Naive thymus-derived CD8-positive, alpha-beta T cell (primary cell): ENCODE measurements around the gene CD47. TPM values are rescaled to one million over a fixed set of nuclear protein-coding genes. Genes with fewer than 3 reads are reported as not detected.
A peak's percentile ranks its signal among the peaks of the same experiment; 100 is the strongest.

Experiments
- ATAC-seq, 2 donors: fragments of 150-1000 bp; cut with Tn5 transposase in 1 of 2; sonication (Bioruptor Pico), chemical (Tn5 transposase) in 1 of 2; 1 replicate in 1 of 2; 2 replicates in 1 of 2; pipeline ENCODE4 v1.10.0; 2021; ENCODE audit warnings: mild to moderate bottlenecking in 2 of 2, moderate library complexity in 2 of 2
- POLR2A ChIA-PET: fragments of 350-600 bp; sonication (Branson Sonifier 250); formaldehyde crosslinking; loops from one replicate; lab custom pipeline; 2021; ENCODE audit warnings: antibody characterized with exemption; lab: Charles Lee
- DNase-seq, 10 donors: peaks; one replicate each; pipeline versions ENCODE4 v3.0.0 to v3.0.0-alpha.2; 2020 to 2022
- H3K27ac Mint-ChIP-seq, 10 donors: one replicate each; pipeline ENCODE4 v1.8.0; 2020 to 2022; ENCODE audit warnings: mild to moderate bottlenecking in 10 of 10, mixed read lengths in 10 of 10, moderate library complexity in 4 of 10, inconsistent platforms in 1 of 10
- H3K27me3 Mint-ChIP-seq, 5 donors: one replicate each; pipeline ENCODE4 v1.8.0; 2021 to 2022; ENCODE audit warnings: mixed read lengths in 5 of 5
- H3K36me3 Mint-ChIP-seq, 3 donors: one replicate each; pipeline ENCODE4 v1.8.0; 2020 to 2022; ENCODE audit warnings: mixed read lengths in 3 of 3, mild to moderate bottlenecking in 2 of 3, inconsistent platforms in 1 of 3
- H3K4me1 Mint-ChIP-seq, 4 donors: one replicate each; pipeline ENCODE4 v1.8.0; 2021 to 2022; ENCODE audit warnings: mixed read lengths in 4 of 4
- H3K4me3 Mint-ChIP-seq, 10 donors: one replicate each; pipeline ENCODE4 v1.8.0; 2020 to 2022; ENCODE audit warnings: mild to moderate bottlenecking in 10 of 10, mixed read lengths in 10 of 10, moderate library complexity in 6 of 10, inconsistent platforms in 1 of 10
- H3K9me3 Mint-ChIP-seq, 9 donors: one replicate each; pipeline ENCODE4 v1.8.0; 2020 to 2022; ENCODE audit warnings: mixed read lengths in 9 of 9, mild to moderate bottlenecking in 3 of 9, inconsistent platforms in 1 of 9, moderate library complexity in 1 of 9
- polyA plus RNA-seq, 3 donors: library from polyadenylated mRNA; unstranded; fragments of 300-500 nt; fragmentation: Illumina TruSeq; gene quantifications; one replicate each; pipeline ENCODE4 v1.2.3, GENCODE V29; 2021
- total RNA-seq, 8 experiments: library from RNA in 2 of 8; stranded (reverse) in 2 of 8; gene quantifications; one replicate each; pipeline ENCODE4 v1.2.3 and lab custom pipeline; 2021 to 2026

CD47 gene
- total and polyA plus RNA-seq, 5 experiments from 2014 or later: 127 to 192 (median 164) TPM

DNA sequence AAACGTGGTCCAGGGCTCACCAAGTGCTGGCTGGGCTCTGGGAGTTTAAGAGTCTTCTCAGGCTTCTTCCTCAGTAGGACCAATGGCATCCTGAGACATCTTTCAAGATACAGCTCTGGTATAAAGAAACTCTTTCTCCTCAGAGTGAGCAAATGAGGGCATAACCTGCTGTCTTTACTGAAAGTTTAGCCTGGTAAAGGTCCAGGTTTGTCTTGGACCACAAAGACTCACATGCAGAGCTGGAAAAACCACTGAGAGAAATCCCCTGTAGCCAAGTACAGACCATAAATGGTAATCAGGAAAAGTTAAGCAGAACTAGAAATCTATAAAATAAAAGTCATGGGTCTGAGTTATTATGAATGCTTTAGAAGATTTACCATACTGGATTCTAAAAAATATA is 23.1 kb downstream of the CD47 start:
- Mint-ChIP-seq H3K9me3 (no peaks in the 10 kb centered on the region), H3K4me3 (no peak overlapping the region), H3K27me3 (no peaks in the 10 kb centered on the region), H3K4me1 (peaks cover 29 to 90% (median 82%) of the 10 kb centered on the region in 4 donors), H3K27ac (peak overlapping the region in 5 of 10 donors; percentile 37 to 75 (median 38)), H3K36me3 (peaks cover 13 to 72% (median 33%) of the 10 kb centered on the region in 3 donors)
- ATAC-seq (no peak), DNase-seq (no peak)
- POLR2A ChIA-PET: interaction anchor here (0.9 to 1.8 kb wide), 2 partner anchors 10 to 11 kb away, joined by 5 read pairs; no protein-coding TSS in a partner anchor

DNA sequence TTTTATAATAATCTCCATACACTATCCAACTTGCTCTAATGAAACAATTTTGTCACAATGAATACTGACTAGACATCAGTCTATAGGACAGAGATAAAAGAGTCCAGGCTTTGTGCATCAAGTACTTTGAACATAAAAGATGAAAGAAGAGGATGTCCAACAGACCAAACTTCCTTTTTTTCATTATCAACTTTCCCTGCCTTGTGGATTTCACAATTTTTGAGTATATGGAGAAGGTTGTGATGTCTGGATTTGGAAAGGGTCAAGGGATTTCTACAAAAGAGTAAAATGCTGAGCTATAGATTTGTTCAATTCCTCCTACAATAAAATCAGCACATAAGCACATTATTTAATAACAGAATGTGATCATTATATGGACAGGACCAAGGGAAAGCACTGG is 25.7 kb downstream of the CD47 start:
- no peaks in the 10 kb centered on the region for H3K27me3 Mint-ChIP-seq
- DNase-seq: no peak
- peaks cover 13 to 84% (median 43%) of the 10 kb centered on the region in 3 donors for H3K36me3 Mint-ChIP-seq
- no peak for ATAC-seq
- H3K9me3 Mint-ChIP-seq: no peaks in the 10 kb centered on the region
- H3K4me3 Mint-ChIP-seq: peak overlapping the region in 2 of 10 donors; percentile 26 to 49
- POLR2A ChIA-PET: no interaction called here
- H3K4me1 Mint-ChIP-seq: peaks cover 29 to 85% (median 68%) of the 10 kb centered on the region in 4 donors
- H3K27ac Mint-ChIP-seq: peak overlapping the region in 5 of 10 donors; percentile 11 to 76 (median 48)

GRCh38 chr3:108064293-108064887 is 26.4 kb downstream of the CD47 start:
- Mint-ChIP-seq H3K27ac (peak overlapping the region in 6 of 10 donors; percentile 15 to 77 (median 36)), H3K4me3 (peak overlapping the region in 2 of 10 donors; percentile 17 to 27), H3K9me3 (no peaks in the 10 kb centered on the region), H3K36me3 (peaks cover 19 to 83% (median 48%) of the 10 kb centered on the region in 3 donors), H3K27me3 (no peaks in the 10 kb centered on the region), H3K4me1 (peaks cover 30 to 85% (median 68%) of the 10 kb centered on the region in 4 donors)
- POLR2A ChIA-PET: no interaction called here
- DNase-seq: no peak
- ATAC-seq: no peak

DNA sequence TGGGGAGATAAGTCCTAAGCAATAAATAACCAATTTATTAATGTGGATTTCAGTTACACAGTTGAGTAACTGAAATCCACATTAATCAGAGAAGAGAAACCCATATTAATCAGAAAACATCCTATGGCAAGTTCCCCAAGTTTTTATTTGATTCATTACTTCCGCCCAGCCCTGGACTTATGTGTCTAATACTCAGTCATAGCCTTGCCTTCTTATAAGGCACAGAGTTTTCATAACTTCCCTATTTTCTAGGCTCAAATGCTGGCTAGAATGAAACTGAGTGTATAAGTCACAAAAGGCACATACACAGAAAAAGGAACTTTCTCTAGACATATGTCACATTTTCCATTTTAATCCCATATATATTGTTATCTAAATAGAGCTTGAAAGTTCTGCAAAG is 28.8 kb downstream of the CD47 start:
- ATAC-seq: no peak
- H3K4me1 Mint-ChIP-seq: peaks cover 33 to 74% (median 63%) of the 10 kb centered on the region in 4 donors
- DNase-seq: no peak
- POLR2A ChIA-PET: interaction anchor here (1.1 kb wide), 1 partner anchor 65 kb away, joined by 3 read pairs; no protein-coding TSS in a partner anchor
- H3K27me3 Mint-ChIP-seq: no peaks in the 10 kb centered on the region
- no peaks in the 10 kb centered on the region for H3K9me3 Mint-ChIP-seq
- H3K36me3 Mint-ChIP-seq: peaks cover 19 to 82% (median 53%) of the 10 kb centered on the region in 3 donors
- H3K27ac Mint-ChIP-seq: peak overlapping the region in 3 of 10 donors; percentile 21 to 53 (median 25)
- H3K4me3 Mint-ChIP-seq: no peak overlapping the region

DNA sequence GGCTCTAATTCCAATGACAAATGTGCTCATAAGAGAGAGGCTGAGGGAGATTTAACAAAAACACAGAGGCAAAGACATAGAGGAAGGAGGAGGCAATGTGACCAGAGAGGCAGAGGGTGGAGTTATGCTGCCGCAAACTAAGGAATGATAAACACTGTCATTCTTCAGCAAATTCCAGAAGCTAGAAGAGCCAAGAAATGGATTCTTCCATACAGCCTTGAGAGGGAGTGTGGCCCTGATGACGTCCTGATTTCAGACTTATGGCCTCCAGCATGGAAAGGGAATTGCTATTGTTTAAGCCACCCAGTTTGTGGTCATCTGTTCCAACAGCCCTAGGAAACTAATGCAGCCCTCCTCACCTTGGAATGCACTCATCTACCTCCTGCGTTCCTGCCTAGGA is 30.5 kb downstream of the CD47 start:
- H3K4me3 Mint-ChIP-seq: no peak overlapping the region
- DNase-seq (no peak), ATAC-seq (no peak)
- peak overlapping the region in 7 of 10 donors; percentile 6 to 50 (median 22) for H3K27ac Mint-ChIP-seq
- POLR2A ChIA-PET: no interaction called here
- H3K36me3 Mint-ChIP-seq: peaks cover 12 to 81% (median 44%) of the 10 kb centered on the region in 3 donors
- H3K27me3 Mint-ChIP-seq: no peaks in the 10 kb centered on the region
- H3K9me3 Mint-ChIP-seq: no peaks in the 10 kb centered on the region
- H3K4me1 Mint-ChIP-seq: peaks cover 33 to 72% (median 60%) of the 10 kb centered on the region in 4 donors

DNA sequence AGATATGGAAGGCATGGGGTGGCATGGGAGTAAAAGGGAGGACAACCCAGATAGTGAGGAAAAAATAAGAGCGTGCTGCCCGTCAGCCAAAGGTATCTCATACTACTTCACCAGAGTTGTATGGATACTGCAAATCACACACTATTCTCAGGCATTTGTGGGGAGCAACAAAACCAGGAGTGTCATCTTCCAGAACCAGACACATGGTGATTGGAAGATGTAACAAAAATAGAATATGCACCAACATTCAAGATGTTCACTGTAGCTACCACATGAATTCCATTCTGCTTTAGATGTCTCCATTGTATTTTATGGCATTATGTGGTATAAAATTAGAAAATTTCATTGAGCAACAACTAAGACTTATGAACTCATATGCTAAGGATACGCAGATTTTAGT is 34.9 kb downstream of the CD47 start:
- ATAC-seq (no peak), DNase-seq (no peak)
- peak overlapping the region; percentile 0 to 91 (median 50) for H3K27ac Mint-ChIP-seq
- H3K9me3 Mint-ChIP-seq: no peaks in the 10 kb centered on the region
- H3K27me3 Mint-ChIP-seq: no peaks in the 10 kb centered on the region
- peaks cover 13 to 88% (median 51%) of the 10 kb centered on the region in 3 donors for H3K36me3 Mint-ChIP-seq
- peaks cover 27 to 74% (median 59%) of the 10 kb centered on the region in 4 donors for H3K4me1 Mint-ChIP-seq
- peak overlapping the region in 2 of 10 donors; percentile 1 to 5 for H3K4me3 Mint-ChIP-seq
- POLR2A ChIA-PET: no interaction called here

DNA sequence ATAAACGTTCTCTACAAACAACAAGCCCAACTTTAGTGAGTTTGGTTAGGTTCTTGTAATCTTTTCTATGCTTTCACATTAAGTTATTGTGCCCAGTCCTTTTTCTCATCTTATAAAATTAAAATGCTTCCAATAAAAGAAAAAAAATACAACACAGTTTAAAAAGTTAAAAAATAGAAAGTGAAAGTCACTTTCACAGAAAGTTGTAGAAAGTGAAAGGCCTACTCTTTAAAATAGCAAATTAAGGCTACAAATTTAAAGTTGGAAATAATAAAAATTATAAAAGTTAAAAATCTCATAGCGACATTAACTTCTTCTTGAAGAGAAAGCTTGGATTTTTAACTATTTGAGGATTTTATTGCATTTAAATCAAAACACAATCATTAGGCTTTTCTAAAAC is 35.9 kb downstream of the CD47 start:
- ATAC-seq: no peak
- Mint-ChIP-seq H3K27ac (peak overlapping the region in 6 of 10 donors; percentile 16 to 67 (median 34)), H3K9me3 (no peaks in the 10 kb centered on the region), H3K4me1 (peaks cover 21 to 68% (median 52%) of the 10 kb centered on the region in 4 donors), H3K27me3 (no peaks in the 10 kb centered on the region), H3K36me3 (peaks cover 12 to 86% (median 46%) of the 10 kb centered on the region in 3 donors), H3K4me3 (no peak overlapping the region)
- POLR2A ChIA-PET: no interaction called here
- no peak for DNase-seq

GRCh38 chr3:108053483-108053882 is 37.3 kb downstream of the CD47 start:
- Mint-ChIP-seq H3K4me1 (peaks cover 20 to 72% (median 52%) of the 10 kb centered on the region in 4 donors), H3K4me3 (no peak overlapping the region), H3K27me3 (no peaks in the 10 kb centered on the region), H3K9me3 (no peaks in the 10 kb centered on the region), H3K27ac (peak overlapping the region; percentile 2 to 94 (median 70)), H3K36me3 (peaks cover 7 to 89% (median 50%) of the 10 kb centered on the region in 3 donors)
- DNase-seq: no peak
- POLR2A ChIA-PET: interaction anchor here (0.6 kb wide), 1 partner anchor 16 kb away, joined by 5 read pairs; no protein-coding TSS in a partner anchor
- no peak for ATAC-seq

- DNase-seq (no peak), ATAC-seq (no peak)
- H3K4me3 Mint-ChIP-seq: no peak overlapping the region
- peaks cover 7 to 87% (median 48%) of the 10 kb centered on the region in 3 donors for H3K36me3 Mint-ChIP-seq
- POLR2A ChIA-PET: no interaction called here
- peak overlapping the region; percentile 0 to 94 (median 70) for H3K27ac Mint-ChIP-seq
- H3K4me1 Mint-ChIP-seq: peaks cover 20 to 70% (median 49%) of the 10 kb centered on the region in 4 donors
- H3K27me3 Mint-ChIP-seq: no peaks in the 10 kb centered on the region
- H3K9me3 Mint-ChIP-seq: no peaks in the 10 kb centered on the region
These were observed 37.8 kb downstream of the CD47 start for GRCh38 chr3:108053067-108053466.

DNA sequence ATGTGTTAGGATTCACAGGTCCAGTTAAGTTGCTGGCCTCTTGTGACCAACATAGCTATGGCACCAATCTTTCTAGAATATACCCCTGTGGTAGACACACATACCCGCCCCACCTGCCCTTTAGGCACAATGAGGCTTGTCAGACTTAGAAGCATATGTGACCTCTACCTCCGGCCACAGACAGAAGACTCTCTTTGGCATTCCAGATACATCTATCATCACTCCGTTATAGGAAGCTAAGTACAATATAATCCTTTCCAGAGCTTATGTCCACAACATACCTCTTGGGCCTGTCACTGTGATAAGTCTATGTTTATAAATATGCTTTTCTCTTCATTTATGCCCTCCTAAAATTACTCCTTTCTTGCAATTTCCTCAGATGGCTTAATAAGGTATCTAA is 39.8 kb downstream of the CD47 start:
- Mint-ChIP-seq H3K9me3 (no peaks in the 10 kb centered on the region), H3K4me1 (peaks cover 18 to 66% (median 46%) of the 10 kb centered on the region in 4 donors), H3K4me3 (no peak overlapping the region), H3K27ac (peak overlapping the region in 2 of 10 donors; percentile 15 to 20), H3K27me3 (no peaks in the 10 kb centered on the region), H3K36me3 (peaks cover 7 to 89% (median 45%) of the 10 kb centered on the region in 3 donors)
- DNase-seq (no peak), ATAC-seq (no peak)
- POLR2A ChIA-PET: no interaction called here

GRCh38 chr3:108047987-108048386 is 42.8 kb downstream of the CD47 start:
- Mint-ChIP-seq H3K27me3 (no peaks in the 10 kb centered on the region), H3K4me3 (no peak overlapping the region), H3K36me3 (peaks cover 13 to 85% (median 40%) of the 10 kb centered on the region in 3 donors), H3K9me3 (no peaks in the 10 kb centered on the region), H3K27ac (peak overlapping the region in 8 of 10 donors; percentile 7 to 75 (median 34)), H3K4me1 (peaks cover 15 to 42% (median 37%) of the 10 kb centered on the region in 4 donors)
- POLR2A ChIA-PET: interaction anchor here (0.5 kb wide), 1 partner anchor 65 kb away, joined by 4 read pairs; no protein-coding TSS in a partner anchor
- DNase-seq (no peak), ATAC-seq (no peak)

DNA sequence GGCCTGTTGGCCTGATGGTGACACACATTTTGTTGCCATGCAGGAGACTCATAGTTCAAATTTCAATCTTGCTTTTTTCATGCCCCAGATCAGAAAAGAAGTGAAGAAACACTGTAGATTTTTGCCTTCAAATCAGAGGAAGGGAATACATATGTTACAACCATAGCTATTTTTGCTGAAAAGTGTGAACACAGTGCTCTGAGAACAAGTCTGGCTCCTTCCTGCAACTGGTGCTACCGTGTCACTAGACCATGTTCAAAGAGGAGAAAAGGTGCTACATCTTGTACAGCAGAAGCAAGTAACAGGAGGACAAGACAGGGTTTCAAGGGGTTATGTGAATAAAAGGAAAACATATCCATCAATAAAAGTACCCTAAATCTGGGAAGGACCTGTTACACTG is 44.6 kb downstream of the CD47 start:
- POLR2A ChIA-PET: interaction anchor here (0.6 to 0.7 kb wide), 2 partner anchors 80 to 236 kb away, joined by 3 read pairs; no protein-coding TSS in a partner anchor
- ATAC-seq (no peak), DNase-seq (no peak)
- Mint-ChIP-seq H3K36me3 (peaks cover 7 to 84% (median 37%) of the 10 kb centered on the region in 3 donors), H3K4me3 (no peak overlapping the region), H3K9me3 (no peaks in the 10 kb centered on the region), H3K27me3 (no peaks in the 10 kb centered on the region), H3K4me1 (peaks cover 8 to 36% (median 26%) of the 10 kb centered on the region in 4 donors), H3K27ac (peak overlapping the region; percentile 20 to 81 (median 52))

- H3K4me1 Mint-ChIP-seq: peaks cover 10 to 30% (median 23%) of the 10 kb centered on the region in 4 donors
- DNase-seq (no peak), ATAC-seq (no peak)
- H3K27me3 Mint-ChIP-seq: no peaks in the 10 kb centered on the region
- no peaks in the 10 kb centered on the region for H3K9me3 Mint-ChIP-seq
- H3K36me3 Mint-ChIP-seq: peaks cover 7 to 80% (median 30%) of the 10 kb centered on the region in 3 donors
- H3K4me3 Mint-ChIP-seq: no peak overlapping the region
- H3K27ac Mint-ChIP-seq: peak overlapping the region in 9 of 10 donors; percentile 11 to 66 (median 54)
- POLR2A ChIA-PET: no interaction called here
These were observed 46.1 kb downstream of the CD47 start for GRCh38 chr3:108044699-108045098.
